ENCODE measurements around the gene TMEM220. TPM values are rescaled to one million over a fixed set of nuclear protein-coding genes. Genes with fewer than 3 reads are reported as not detected.
"Not testable (repeated sequence)": the region's sequence is repeated elsewhere in the genome, so short reads cannot be mapped to it uniquely, and the experiment has no call there.

The TMEM220 gene
- total RNA-seq, 1 experiment from 2014 or later = not detected

DNA sequence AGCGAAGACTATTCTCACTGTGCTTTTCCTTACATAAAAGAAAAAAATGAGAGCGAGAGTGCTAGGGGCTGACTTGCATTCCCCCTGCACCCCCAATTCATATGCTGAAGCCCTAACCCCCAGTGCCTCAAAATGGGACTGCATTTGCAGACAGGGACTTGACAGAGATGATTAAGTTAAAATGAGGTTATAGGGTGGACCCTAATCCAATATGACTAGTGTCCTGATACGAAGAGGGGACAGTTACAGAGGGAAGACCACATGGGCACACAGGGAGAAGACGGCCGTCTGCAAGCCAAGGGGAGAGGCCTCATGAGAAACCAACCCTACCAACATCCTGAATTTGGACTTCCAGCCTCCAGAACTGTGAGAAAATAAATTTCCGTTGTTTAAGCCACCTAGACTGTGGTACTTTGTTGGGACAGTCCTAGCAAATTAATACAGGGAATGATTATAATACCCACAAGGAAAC is 1.6 kb upstream of the TMEM220 start:
- no TSS peak for BruUV-seq (replicated peaks)
- H3K27ac ChIP-seq = no peak overlapping the region
- H3K79me2 ChIP-seq (ENCODE audit: low read depth) = no peaks in the 10 kb centered on the region
- no peak for DNase-seq
- TF ChIP-seq EZH2 (IDR thresholded peaks at IDR 0.05; ENCODE audit: low read depth) = no peak
- TF ChIP-seq, protein P1, sequence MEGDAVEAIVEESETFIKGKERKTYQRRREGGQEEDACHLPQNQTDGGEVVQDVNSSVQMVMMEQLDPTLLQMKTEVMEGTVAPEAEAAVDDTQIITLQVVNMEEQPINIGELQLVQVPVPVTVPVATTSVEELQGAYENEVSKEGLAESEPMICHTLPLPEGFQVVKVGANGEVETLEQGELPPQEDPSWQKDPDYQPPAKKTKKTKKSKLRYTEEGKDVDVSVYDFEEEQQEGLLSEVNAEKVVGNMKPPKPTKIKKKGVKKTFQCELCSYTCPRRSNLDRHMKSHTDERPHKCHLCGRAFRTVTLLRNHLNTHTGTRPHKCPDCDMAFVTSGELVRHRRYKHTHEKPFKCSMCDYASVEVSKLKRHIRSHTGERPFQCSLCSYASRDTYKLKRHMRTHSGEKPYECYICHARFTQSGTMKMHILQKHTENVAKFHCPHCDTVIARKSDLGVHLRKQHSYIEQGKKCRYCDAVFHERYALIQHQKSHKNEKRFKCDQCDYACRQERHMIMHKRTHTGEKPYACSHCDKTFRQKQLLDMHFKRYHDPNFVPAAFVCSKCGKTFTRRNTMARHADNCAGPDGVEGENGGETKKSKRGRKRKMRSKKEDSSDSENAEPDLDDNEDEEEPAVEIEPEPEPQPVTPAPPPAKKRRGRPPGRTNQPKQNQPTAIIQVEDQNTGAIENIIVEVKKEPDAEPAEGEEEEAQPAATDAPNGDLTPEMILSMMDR (conservative IDR thresholded peaks at IDR 0.05) = no peak
- H4K20me1 ChIP-seq (ENCODE audit: insufficient read depth) = no peaks in the 10 kb centered on the region
- no peak overlapping the region for H3K4me3 ChIP-seq
- no peak overlapping the region for H2AFZ ChIP-seq
- intact Hi-C loops (cut with micrococcal nuclease; ENCODE audit: unreplicated experiment) = loop anchor here (10.0 kb wide), 1 partner anchor 1253 kb away; no protein-coding TSS in a partner anchor
- H3K9me2 ChIP-seq (ENCODE audit: insufficient read depth) = no peaks in the 10 kb centered on the region
- ChIA-PET CTCF (no interaction called here), POLR2A (ENCODE audit: unreplicated experiment) (no interaction called here)
- H3K27me3 ChIP-seq (ENCODE audit: insufficient read depth, low read depth) = peaks cover 28% of the 10 kb centered on the region
- no peaks in the 10 kb centered on the region for H3K36me3 ChIP-seq (ENCODE audit: low read depth)
- H3K4me1 ChIP-seq (replicated peaks; ENCODE audit: insufficient read depth) = no peaks in the 10 kb centered on the region
- no peaks in the 10 kb centered on the region for H3F3A ChIP-seq (ENCODE audit: insufficient read depth, low read depth)
- H3K9me3 ChIP-seq (ENCODE audit: insufficient read depth, low read depth) = no peaks in the 10 kb centered on the region
- no peak overlapping the region for H3K4me2 ChIP-seq

DNA sequence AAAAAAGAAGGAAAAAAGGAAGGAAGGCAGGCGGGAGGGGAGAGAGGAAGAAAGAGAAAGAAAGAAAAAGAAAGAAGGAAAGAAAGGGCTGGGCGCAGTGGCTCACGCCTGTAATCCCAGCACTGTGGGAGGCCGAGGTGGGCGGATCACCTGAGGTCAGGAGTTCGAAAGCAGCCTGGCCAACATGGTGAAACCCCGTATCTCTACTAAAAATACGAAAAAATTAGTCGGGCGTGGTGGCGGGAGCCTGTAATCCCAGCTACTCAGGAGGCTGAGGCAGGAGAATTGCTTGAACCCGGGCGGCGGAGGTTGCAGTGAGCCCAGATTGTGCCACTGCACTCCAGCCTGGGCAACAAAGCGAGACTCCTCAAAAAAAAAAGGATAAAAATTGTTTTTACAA is 424 bp upstream of the TMEM220 start:
- intact Hi-C loops (cut with micrococcal nuclease; ENCODE audit: unreplicated experiment) = loop anchor here (10.0 kb wide), 1 partner anchor 1255 kb away; no protein-coding TSS in a partner anchor
- H2AFZ ChIP-seq; H3K36me3 ChIP-seq (ENCODE audit: low read depth); H3K27ac ChIP-seq; H3F3A ChIP-seq (ENCODE audit: insufficient read depth, low read depth); H3K79me2 ChIP-seq (ENCODE audit: low read depth); H3K9me3 ChIP-seq (ENCODE audit: insufficient read depth, low read depth); H3K4me1 ChIP-seq (replicated peaks; ENCODE audit: insufficient read depth); BruUV-seq (replicated peaks); H3K9me2 ChIP-seq (ENCODE audit: insufficient read depth); H3K4me2 ChIP-seq; POLR2A ChIA-PET (ENCODE audit: unreplicated experiment); H3K4me3 ChIP-seq; H4K20me1 ChIP-seq (ENCODE audit: insufficient read depth); DNase-seq: not testable (repeated sequence)
- H3K27me3 ChIP-seq (ENCODE audit: insufficient read depth, low read depth) = peaks cover 35% of the 10 kb centered on the region
- CTCF ChIA-PET = interaction anchor here (0.5 kb wide), 1 partner anchor 55 kb away, joined by 4 read pairs; no protein-coding TSS in a partner anchor

GRCh38 chr17:10728331-10728892 is 1.4 kb downstream of the TMEM220 start:
- no peaks in the 10 kb centered on the region for H3K9me2 ChIP-seq (ENCODE audit: insufficient read depth)

More at GRCh38 chr17:10728331-10728892, 1.4 kb downstream of the TMEM220 start:
- no peak overlapping the region for H3K27ac ChIP-seq
- H3K4me1 ChIP-seq (replicated peaks; ENCODE audit: insufficient read depth) = no peaks in the 10 kb centered on the region
- no peak overlapping the region for H3K4me2 ChIP-seq
- no peaks in the 10 kb centered on the region for H3K79me2 ChIP-seq (ENCODE audit: low read depth)
- CTCF ChIA-PET = no interaction called here
- H3K9me3 ChIP-seq (ENCODE audit: insufficient read depth, low read depth) = no peaks in the 10 kb centered on the region
- TF ChIP-seq EZH2 (IDR thresholded peaks at IDR 0.05; ENCODE audit: low read depth) = no peak
- TF ChIP-seq, protein P1 (conservative IDR thresholded peaks at IDR 0.05) = no peak
- H3K36me3 ChIP-seq (ENCODE audit: low read depth) = no peaks in the 10 kb centered on the region
- no TSS peak for BruUV-seq (replicated peaks)
- H4K20me1 ChIP-seq (ENCODE audit: insufficient read depth) = no peaks in the 10 kb centered on the region
- POLR2A ChIA-PET (ENCODE audit: unreplicated experiment) = no interaction called here
- no peaks in the 10 kb centered on the region for H3F3A ChIP-seq (ENCODE audit: insufficient read depth, low read depth)
- intact Hi-C loops (cut with micrococcal nuclease; ENCODE audit: unreplicated experiment) = no loop called here
- peaks cover 35% of the 10 kb centered on the region for H3K27me3 ChIP-seq (ENCODE audit: insufficient read depth, low read depth)
- H3K4me3 ChIP-seq = no peak overlapping the region
- H2AFZ ChIP-seq = no peak overlapping the region
- DNase-seq = no peak

Measured in PC-9 (cell line).